ENCODE data around the gene SMARCD1. TPM values are rescaled to one million over a fixed set of nuclear protein-coding genes. Genes with fewer than 3 reads are reported as not detected.

SMARCD1 gene
- total and polyA plus RNA-seq, 9 of the 15 experiments (the other 6 are each of a cell fraction or from before 2014, with no cell fraction given): 0.86 to 91.7 (median 48.0) TPM

DNA sequence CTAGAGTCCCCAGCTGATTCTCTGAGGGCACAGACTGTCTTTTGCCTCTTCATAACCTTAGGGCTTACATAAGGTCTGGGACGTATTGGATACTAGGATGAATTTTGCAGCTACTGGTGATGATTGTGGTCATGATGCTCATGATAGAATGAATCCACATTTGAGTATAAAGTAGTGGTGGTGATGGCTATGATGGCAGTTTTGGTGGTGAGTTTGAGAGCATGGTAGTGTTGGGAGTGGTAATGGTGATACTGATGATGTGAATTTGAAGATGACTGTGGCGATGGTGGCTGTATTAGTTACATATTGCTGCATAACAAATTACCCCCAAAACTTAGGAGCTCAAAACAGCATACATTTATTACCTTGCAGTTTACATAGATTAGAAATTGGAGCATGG, 41.8 kb upstream of the SMARCD1 start:
- no TSS peak for BruUV-seq (replicated peaks)
- ChIA-PET POLR2A (no interaction called here), CTCF (ENCODE audit: low intra/inter-chr PET ratio) (no interaction called here)
- Histone ChIP-seq H3K4me2 (ENCODE audit: insufficient read depth, low read length) (no peak overlapping the region), H3K9ac (ENCODE audit: insufficient read depth in 1 of 2, low read depth in 2 of 2, low read length in 2 of 2) (no peak overlapping the region), H3K27me3 (ENCODE audit: control insufficient read depth in 2 of 2, insufficient read depth in 2 of 2, low read length in 2 of 2) (no peaks in the 10 kb centered on the region), H3K36me3 (ENCODE audit: control insufficient read depth, insufficient read depth, low read length) (no peaks in the 10 kb centered on the region), H3K79me2 (ENCODE audit: control insufficient read depth, insufficient read depth, low read length) (no peaks in the 10 kb centered on the region), H4K20me1 (replicated peaks; ENCODE audit: control insufficient read depth, insufficient read depth, low read length) (0 out of 2 replicates have a peak, but pooled peaks cover 7% of the 10 kb centered on the region), H3K4me3 (no peak overlapping the region), H3K4me1 (replicated peaks in 1 of 2; ENCODE audit: control insufficient read depth in 2 of 2, insufficient read depth in 2 of 2, low read length in 2 of 2) (peaks cover 31 to 37% of the 10 kb centered on the region in 2 experiments), H3K9me3 (replicated peaks; ENCODE audit: control insufficient read depth, insufficient read depth, low read depth, low read length) (no peaks in the 10 kb centered on the region), H3K9me1 (ENCODE audit: control insufficient read depth, insufficient read depth, low read length) (no peaks in the 10 kb centered on the region), H2AFZ (ENCODE audit: low read depth, low read length) (no peak overlapping the region), H3K27ac (ENCODE audit: extremely low read depth, low read depth, low read length) (no peak overlapping the region)
- in situ Hi-C loops (cut with MboI): no loop called here
- no peak for ATAC-seq
- no peak for FAIRE-seq
- intact Hi-C loops (cut with micrococcal nuclease): no loop called here
- DNase-seq (ENCODE audit: extremely low read depth in 1 of 4, low spot score in 3 of 4): no peak
- 76% methylated on average over 2 of the region's 2 CpGs for WGBS (ENCODE audit: insufficient coverage, low coverage, missing lambda C conversion rate)
- no peak for TF ChIP-seq MAFG (tag; conservative IDR thresholded peaks at IDR 0.05)
- no peak for TF ChIP-seq THRA (IDR thresholded peaks at IDR 0.05)
- TF ChIP-seq ZFX (CRISPR knock-in tag; IDR thresholded peaks at IDR 0.05): no peak
- TF ChIP-seq, protein P1, sequence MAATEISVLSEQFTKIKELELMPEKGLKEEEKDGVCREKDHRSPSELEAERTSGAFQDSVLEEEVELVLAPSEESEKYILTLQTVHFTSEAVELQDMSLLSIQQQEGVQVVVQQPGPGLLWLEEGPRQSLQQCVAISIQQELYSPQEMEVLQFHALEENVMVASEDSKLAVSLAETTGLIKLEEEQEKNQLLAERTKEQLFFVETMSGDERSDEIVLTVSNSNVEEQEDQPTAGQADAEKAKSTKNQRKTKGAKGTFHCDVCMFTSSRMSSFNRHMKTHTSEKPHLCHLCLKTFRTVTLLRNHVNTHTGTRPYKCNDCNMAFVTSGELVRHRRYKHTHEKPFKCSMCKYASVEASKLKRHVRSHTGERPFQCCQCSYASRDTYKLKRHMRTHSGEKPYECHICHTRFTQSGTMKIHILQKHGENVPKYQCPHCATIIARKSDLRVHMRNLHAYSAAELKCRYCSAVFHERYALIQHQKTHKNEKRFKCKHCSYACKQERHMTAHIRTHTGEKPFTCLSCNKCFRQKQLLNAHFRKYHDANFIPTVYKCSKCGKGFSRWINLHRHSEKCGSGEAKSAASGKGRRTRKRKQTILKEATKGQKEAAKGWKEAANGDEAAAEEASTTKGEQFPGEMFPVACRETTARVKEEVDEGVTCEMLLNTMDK (IDR thresholded peaks at IDR 0.05; ENCODE audit: borderline replicate concordance, insufficient read depth, low read depth, low read length, poor library complexity, severe bottlenecking): no peak
- no peak for TF ChIP-seq ZNF655 (CRISPR knock-in tag; IDR thresholded peaks at IDR 0.05)
- TF ChIP-seq, protein P2, sequence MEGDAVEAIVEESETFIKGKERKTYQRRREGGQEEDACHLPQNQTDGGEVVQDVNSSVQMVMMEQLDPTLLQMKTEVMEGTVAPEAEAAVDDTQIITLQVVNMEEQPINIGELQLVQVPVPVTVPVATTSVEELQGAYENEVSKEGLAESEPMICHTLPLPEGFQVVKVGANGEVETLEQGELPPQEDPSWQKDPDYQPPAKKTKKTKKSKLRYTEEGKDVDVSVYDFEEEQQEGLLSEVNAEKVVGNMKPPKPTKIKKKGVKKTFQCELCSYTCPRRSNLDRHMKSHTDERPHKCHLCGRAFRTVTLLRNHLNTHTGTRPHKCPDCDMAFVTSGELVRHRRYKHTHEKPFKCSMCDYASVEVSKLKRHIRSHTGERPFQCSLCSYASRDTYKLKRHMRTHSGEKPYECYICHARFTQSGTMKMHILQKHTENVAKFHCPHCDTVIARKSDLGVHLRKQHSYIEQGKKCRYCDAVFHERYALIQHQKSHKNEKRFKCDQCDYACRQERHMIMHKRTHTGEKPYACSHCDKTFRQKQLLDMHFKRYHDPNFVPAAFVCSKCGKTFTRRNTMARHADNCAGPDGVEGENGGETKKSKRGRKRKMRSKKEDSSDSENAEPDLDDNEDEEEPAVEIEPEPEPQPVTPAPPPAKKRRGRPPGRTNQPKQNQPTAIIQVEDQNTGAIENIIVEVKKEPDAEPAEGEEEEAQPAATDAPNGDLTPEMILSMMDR (IDR thresholded peaks at IDR 0.05 in 2 of 3, conservative IDR thresholded peaks at IDR 0.05 in 1 of 3; ENCODE audit: insufficient read depth in 2 of 3, low read depth in 1 of 3, low read length in 3 of 3): no peak
- no peak for TF ChIP-seq ZKSCAN3 (CRISPR knock-in tag; IDR thresholded peaks at IDR 0.05)
- TF ChIP-seq, protein P3, sequence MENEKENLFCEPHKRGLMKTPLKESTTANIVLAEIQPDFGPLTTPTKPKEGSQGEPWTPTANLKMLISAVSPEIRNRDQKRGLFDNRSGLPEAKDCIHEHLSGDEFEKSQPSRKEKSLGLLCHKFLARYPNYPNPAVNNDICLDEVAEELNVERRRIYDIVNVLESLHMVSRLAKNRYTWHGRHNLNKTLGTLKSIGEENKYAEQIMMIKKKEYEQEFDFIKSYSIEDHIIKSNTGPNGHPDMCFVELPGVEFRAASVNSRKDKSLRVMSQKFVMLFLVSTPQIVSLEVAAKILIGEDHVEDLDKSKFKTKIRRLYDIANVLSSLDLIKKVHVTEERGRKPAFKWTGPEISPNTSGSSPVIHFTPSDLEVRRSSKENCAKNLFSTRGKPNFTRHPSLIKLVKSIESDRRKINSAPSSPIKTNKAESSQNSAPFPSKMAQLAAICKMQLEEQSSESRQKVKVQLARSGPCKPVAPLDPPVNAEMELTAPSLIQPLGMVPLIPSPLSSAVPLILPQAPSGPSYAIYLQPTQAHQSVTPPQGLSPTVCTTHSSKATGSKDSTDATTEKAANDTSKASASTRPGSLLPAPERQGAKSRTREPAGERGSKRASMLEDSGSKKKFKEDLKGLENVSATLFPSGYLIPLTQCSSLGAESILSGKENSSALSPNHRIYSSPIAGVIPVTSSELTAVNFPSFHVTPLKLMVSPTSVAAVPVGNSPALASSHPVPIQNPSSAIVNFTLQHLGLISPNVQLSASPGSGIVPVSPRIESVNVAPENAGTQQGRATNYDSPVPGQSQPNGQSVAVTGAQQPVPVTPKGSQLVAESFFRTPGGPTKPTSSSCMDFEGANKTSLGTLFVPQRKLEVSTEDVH (IDR thresholded peaks at IDR 0.05; ENCODE audit: low read depth, partially characterized antibody): no peak
- TF ChIP-seq HIVEP1 (CRISPR knock-in tag; IDR thresholded peaks at IDR 0.05): no peak
- TF ChIP-seq SMARCA5 (IDR thresholded peaks at IDR 0.05): no peak
- no peak for TF ChIP-seq NRF1 (conservative IDR thresholded peaks at IDR 0.05 in 1 of 2, IDR thresholded peaks at IDR 0.05 in 1 of 2)
- TF ChIP-seq KLF10 (CRISPR knock-in tag; IDR thresholded peaks at IDR 0.05): no peak
- no peak for TF ChIP-seq ZNF146 (CRISPR knock-in tag; IDR thresholded peaks at IDR 0.05; ENCODE audit: unreplicated experiment)

Measured in K562 (cell line).